Spinal cord (tissue), 10 donors: ENCODE data around the gene PPL. TPM values are rescaled to one million over a fixed set of nuclear protein-coding genes. Genes with fewer than 3 reads are reported as not detected.
"Not testable (repeated sequence)": the region's sequence is repeated elsewhere in the genome, so short reads cannot be mapped to it uniquely, and the experiment has no call there.

Experiments used
- DNase-seq, 6 donors: peaks; one replicate each; pipeline versions ENCODE4 v3.0.0 to v3.0.0-alpha.2; 2013 to 2015; ENCODE audit warnings: low spot score in 6 of 6, low read depth in 4 of 6
- H3K27ac ChIP-seq: one replicate; pipeline ENCODE4 v1.5.1; 2013; ENCODE audit warnings: low read depth, low read length, control low read depth
- H3K27me3 ChIP-seq: one replicate; pipeline ENCODE4 v1.6.1; 2013; ENCODE audit warnings: low read length; ENCODE audit not compliant: control insufficient read depth, insufficient read depth
- H3K36me3 ChIP-seq: one replicate; pipeline ENCODE4 v1.6.1; 2013; ENCODE audit warnings: low read length; ENCODE audit not compliant: control insufficient read depth, insufficient read depth
- H3K4me1 ChIP-seq: one replicate; pipeline ENCODE4 v1.6.1; 2013; ENCODE audit warnings: low read length; ENCODE audit not compliant: control insufficient read depth, insufficient read depth
- H3K4me3 ChIP-seq: one replicate; pipeline ENCODE4 v1.5.1; 2013; ENCODE audit warnings: low read depth, low read length, control low read depth
- H3K9me3 ChIP-seq: one replicate; pipeline ENCODE4 v1.6.1; 2013; ENCODE audit warnings: low read length; ENCODE audit not compliant: control insufficient read depth, insufficient read depth
- WGBS: methylation state at CpG from one replicate; pipeline ENCODE4 v1.1.5; 2013; ENCODE audit warnings: missing lambda C conversion rate; ENCODE audit not compliant: insufficient coverage; 5-methylcytosine and 5-hydroxymethylcytosine counted together
- polyA plus RNA-seq, 2 donors: library from polyadenylated mRNA; unstranded; fragments of 120-200 nt; gene quantifications; one replicate each; pipeline ENCODE4 v1.2.1, GENCODE V29; 2013; ENCODE audit not compliant: insufficient read length in 2 of 2
- total RNA-seq, 2 donors: library from RNA; depleted of rRNA in 1 of 2; stranded (reverse); fragments of 120-200 nt in 1 of 2; fragments of >200 nt in 1 of 2; gene quantifications; one replicate each; pipeline versions ENCODE4 v1.2.3 to v1.2.4, GENCODE V29; 2013 to 2014
- donor health status: healthy.

PPL gene
- total and polyA plus RNA-seq, 4 donors: 2.7 to 5.6 (median 3.7) TPM

- peak overlapping the region; percentile 18 for H3K4me3 ChIP-seq
- H3K36me3 ChIP-seq: no peaks in the 10 kb centered on the region
- DNase-seq: no peak
- H3K4me1 ChIP-seq: peaks cover 12% of the 10 kb centered on the region
- WGBS: 2% methylated on average over 61 of the region's 64 CpGs
- H3K9me3 ChIP-seq: no peaks in the 10 kb centered on the region
- H3K27me3 ChIP-seq: peaks cover 40% of the 10 kb centered on the region
- H3K27ac ChIP-seq: no peak overlapping the region
Observed at GRCh38 chr16:4936181-4936990, 562 bp downstream of the PPL start.

- H3K4me3 ChIP-seq: no peak overlapping the region
- H3K4me1 ChIP-seq: peaks cover 12% of the 10 kb centered on the region
- H3K27me3 ChIP-seq: peaks cover 43% of the 10 kb centered on the region
- no peak overlapping the region for H3K27ac ChIP-seq
- H3K36me3 ChIP-seq: no peaks in the 10 kb centered on the region
- no peaks in the 10 kb centered on the region for H3K9me3 ChIP-seq
- WGBS: 76% methylated on average over 19 of the region's 19 CpGs
- DNase-seq: no peak
Observed at GRCh38 chr16:4935241-4935855, 1.6 kb downstream of the PPL start.

- Histone ChIP-seq H3K4me3 (no peak overlapping the region), H3K4me1 (peaks cover 12% of the 10 kb centered on the region), H3K27me3 (peaks cover 43% of the 10 kb centered on the region), H3K27ac (no peak overlapping the region), H3K9me3 (no peaks in the 10 kb centered on the region), H3K36me3 (no peaks in the 10 kb centered on the region)
- DNase-seq: no peak
- WGBS: 82% methylated on average over 1 of the region's 6 CpGs
Observed at GRCh38 chr16:4934591-4934990, 2.4 kb downstream of the PPL start.

GRCh38 chr16:4933871-4934395 lies 3.0 kb downstream of the PPL start:
- H3K27ac ChIP-seq: no peak overlapping the region
- H3K4me3 ChIP-seq: no peak overlapping the region
- WGBS: 89% methylated on average over 15 of the region's 15 CpGs
- DNase-seq: no peak
- peaks cover 12% of the 10 kb centered on the region for H3K4me1 ChIP-seq
- no peaks in the 10 kb centered on the region for H3K36me3 ChIP-seq
- peaks cover 43% of the 10 kb centered on the region for H3K27me3 ChIP-seq
- no peaks in the 10 kb centered on the region for H3K9me3 ChIP-seq

- no peak for DNase-seq
- 73% methylated on average over 8 of the region's 8 CpGs for WGBS
- no peak overlapping the region for H3K4me3 ChIP-seq
- H3K27me3 ChIP-seq: peaks cover 40% of the 10 kb centered on the region
- peaks cover 12% of the 10 kb centered on the region for H3K4me1 ChIP-seq
- H3K9me3 ChIP-seq: no peaks in the 10 kb centered on the region
- no peak overlapping the region for H3K27ac ChIP-seq
- no peaks in the 10 kb centered on the region for H3K36me3 ChIP-seq
Observed at GRCh38 chr16:4933433-4933832, 3.5 kb downstream of the PPL start.

- Histone ChIP-seq H3K36me3 (no peaks in the 10 kb centered on the region), H3K4me1 (peaks cover 2% of the 10 kb centered on the region), H3K27ac (no peak overlapping the region), H3K9me3 (peaks cover 3% of the 10 kb centered on the region), H3K4me3 (no peak overlapping the region), H3K27me3 (peaks cover 24% of the 10 kb centered on the region)
- no peak for DNase-seq
- 50% methylated on average over 11 of the region's 11 CpGs for WGBS
Observed at GRCh38 chr16:4931381-4931780, 5.6 kb downstream of the PPL start.

GRCh38 chr16:4929619-4930018 lies 7.3 kb downstream of the PPL start:
- not testable (repeated sequence) for H3K27ac ChIP-seq, H3K9me3 ChIP-seq, H3K27me3 ChIP-seq, H3K36me3 ChIP-seq, H3K4me3 ChIP-seq, H3K4me1 ChIP-seq, DNase-seq
- no CpG with 5 or more reads among the region's 4 CpGs for WGBS

- Histone ChIP-seq H3K27ac (no peak overlapping the region), H3K27me3 (peaks cover 5% of the 10 kb centered on the region), H3K36me3 (no peaks in the 10 kb centered on the region), H3K4me3 (no peak overlapping the region), H3K9me3 (peaks cover 3% of the 10 kb centered on the region), H3K4me1 (no peaks in the 10 kb centered on the region)
- WGBS: 76% methylated on average over 4 of the region's 6 CpGs
- no peak for DNase-seq
Observed at GRCh38 chr16:4928227-4928626, 8.7 kb downstream of the PPL start.

- H3K27ac ChIP-seq: no peak overlapping the region
- DNase-seq: no peak
- no peak overlapping the region for H3K4me3 ChIP-seq
- no peaks in the 10 kb centered on the region for H3K36me3 ChIP-seq
- peaks cover 5% of the 10 kb centered on the region for H3K27me3 ChIP-seq
- 100% methylated on average over 1 of the region's 2 CpGs for WGBS
- no peaks in the 10 kb centered on the region for H3K4me1 ChIP-seq
- peaks cover 3% of the 10 kb centered on the region for H3K9me3 ChIP-seq
Observed at GRCh38 chr16:4927661-4928060, 9.3 kb downstream of the PPL start.

- Histone ChIP-seq H3K27me3 (peaks cover 5% of the 10 kb centered on the region), H3K4me3 (no peak overlapping the region), H3K4me1 (no peaks in the 10 kb centered on the region), H3K27ac (no peak overlapping the region), H3K36me3 (no peaks in the 10 kb centered on the region), H3K9me3 (peaks cover 3% of the 10 kb centered on the region)
- DNase-seq: no peak
- 90% methylated on average over 1 of the region's 2 CpGs for WGBS
Observed at GRCh38 chr16:4926928-4927327, 10.0 kb downstream of the PPL start.
